GM23248 (cell line): ENCODE measurements around the gene ATF6. TPM values are rescaled to one million over a fixed set of nuclear protein-coding genes. Genes with fewer than 3 reads are reported as not detected.

Source experiments
- DNase-seq: peaks from one replicate; pipeline ENCODE4 v3.0.0-alpha.2; 2015
- H2AFZ ChIP-seq: fragments of 200-600 bp; sonication (generic); 2 replicates; pipeline ENCODE4 v1.6.1; 2016; ENCODE audit warnings: antibody characterized with exemption
- H3F3A ChIP-seq: fragments of 200-600 bp; sonication (generic); 2 replicates; pipeline ENCODE4 v1.6.1; 2016; ENCODE audit warnings: mild to moderate bottlenecking, antibody characterized with exemption, mixed run types; ENCODE audit not compliant: insufficient read depth
- H3K27ac ChIP-seq: fragments of 200-600 bp; sonication (generic); 2 replicates; pipeline ENCODE4 v1.5.1; 2016; ENCODE audit warnings: mild to moderate bottlenecking
- H3K27me3 ChIP-seq: fragments of 200-600 bp; sonication (generic); replicated peaks from 2 replicates; pipeline ENCODE4 v1.6.1; 2016; ENCODE audit warnings: mild to moderate bottlenecking; ENCODE audit not compliant: insufficient read depth
- H3K36me3 ChIP-seq: fragments of 200-600 bp; sonication (generic); 2 replicates; pipeline ENCODE4 v1.6.1; 2016; ENCODE audit warnings: low read depth, mild to moderate bottlenecking
- H3K4me1 ChIP-seq: fragments of 200-600 bp; sonication (generic); 2 replicates; pipeline ENCODE4 v1.6.1; 2016; ENCODE audit warnings: mild to moderate bottlenecking; ENCODE audit not compliant: insufficient read depth
- H3K4me2 ChIP-seq: fragments of 200-600 bp; sonication (generic); one replicate; pipeline ENCODE4 v1.6.1; 2016; ENCODE audit warnings: mild to moderate bottlenecking; ENCODE audit not compliant: unreplicated experiment
- H3K4me3 ChIP-seq: fragments of 200-600 bp; sonication (generic); 2 replicates; pipeline ENCODE4 v1.5.1; 2016; ENCODE audit warnings: mild to moderate bottlenecking
- H3K79me2 ChIP-seq: fragments of 200-600 bp; sonication (generic); 2 replicates; pipeline ENCODE4 v1.6.1; 2016; ENCODE audit warnings: mild to moderate bottlenecking; ENCODE audit not compliant: insufficient read depth
- H3K9ac ChIP-seq: fragments of 200-600 bp; sonication (generic); 2 replicates; pipeline ENCODE4 v1.6.1; 2016; ENCODE audit warnings: mild to moderate bottlenecking
- H3K9me2 ChIP-seq: fragments of 200-600 bp; sonication (generic); 2 replicates; pipeline ENCODE4 v1.6.1; 2016; ENCODE audit warnings: mixed run types, mild to moderate bottlenecking, moderate library complexity; ENCODE audit not compliant: insufficient read depth
- H3K9me3 ChIP-seq: fragments of 200-600 bp; sonication (generic); one replicate; pipeline ENCODE4 v1.6.1; 2017; ENCODE audit warnings: low read depth
- H4K20me1 ChIP-seq: fragments of 200-600 bp; sonication (generic); 2 replicates; pipeline ENCODE4 v1.6.0; 2016; ENCODE audit not compliant: insufficient read depth
- EZH2 ChIP-seq: fragments of 200-600 bp; sonication (generic); IDR thresholded peaks from 2 replicates; pipeline ENCODE4 v1.6.1; 2018; ENCODE audit warnings: antibody characterized with exemption, mild to moderate bottlenecking; ENCODE audit not compliant: insufficient read depth, poor library complexity, severe bottlenecking
- EZH2phosphoT487 ChIP-seq: fragments of 200-600 bp; sonication (generic); IDR thresholded peaks from 2 replicates; pipeline ENCODE4 v1.6.1; 2018; ENCODE audit warnings: antibody characterized with exemption, moderate library complexity, mild to moderate bottlenecking, low read depth; ENCODE audit not compliant: insufficient read depth
- WGBS, 2 experiments: methylation state at CpG; one replicate each; pipeline ENCODE4 v1.1.6; 2015 to 2017; ENCODE audit warnings: low lambda C conversion rate in 2 of 2, low coverage in 1 of 2; ENCODE audit errors: missing lambda C conversion rate in 2 of 2; 5-methylcytosine and 5-hydroxymethylcytosine counted together
- in situ Hi-C: fragments of 300-500 bp; cut with MboI; formaldehyde crosslinking; loops from 2 replicates; pipeline ENCODE4 v1.15.0; 2020
- polyA plus RNA-seq: library from polyadenylated mRNA; unstranded; fragments of >200 nt; fragmentation: Nextera tagmentation; extraction: Ambion mirVana; gene quantifications from 2 replicates; pipeline ENCODE4 v1.2.1, GENCODE V29; 2016
- total RNA-seq: library from RNA; depleted of rRNA; stranded (reverse); fragments of >200 nt; shearing (Covaris generic); gene quantifications from 2 replicates; pipeline ENCODE4 v1.2.3, GENCODE V29; 2014

Gene ATF6
- total and polyA plus RNA-seq, 2 experiments from 2014 or later: 14.8 to 19.8 TPM

DNA sequence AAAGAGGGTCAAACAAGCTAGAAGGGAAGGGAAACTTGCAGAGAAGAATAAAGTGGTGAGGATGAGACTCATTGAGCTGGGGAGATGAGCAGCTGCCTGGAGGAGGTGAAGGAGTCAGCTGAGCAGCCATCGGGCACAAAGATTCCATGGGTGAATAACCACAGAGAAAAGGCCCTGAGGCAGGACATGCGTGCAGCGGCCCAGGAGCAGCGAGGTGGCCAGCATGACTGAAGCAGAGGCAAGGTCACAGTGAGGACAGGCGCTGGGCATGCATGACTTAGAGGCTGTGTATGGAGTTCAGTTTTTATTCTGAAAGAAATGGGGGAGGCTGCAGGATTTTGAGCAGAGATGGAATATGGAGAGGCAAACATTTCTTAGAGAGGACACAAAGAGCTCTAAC, 232.7 kb downstream of the ATF6 start:
- Histone ChIP-seq H3K4me3 (no peak overlapping the region), H3K27me3 (no peaks in the 10 kb centered on the region), H3K79me2 (no peaks in the 10 kb centered on the region), H2AFZ (no peak overlapping the region), H3F3A (peaks cover 12% of the 10 kb centered on the region), H3K4me1 (peaks cover 10% of the 10 kb centered on the region), H3K4me2 (no peak overlapping the region), H3K9ac (no peak overlapping the region), H3K9me3 (no peaks in the 10 kb centered on the region), H3K27ac (no peak overlapping the region), H3K36me3 (no peaks in the 10 kb centered on the region), H3K9me2 (no peaks in the 10 kb centered on the region), H4K20me1 (no peaks in the 10 kb centered on the region)
- TF ChIP-seq EZH2phosphoT487: no peak
- no peak for TF ChIP-seq EZH2
- no peak for DNase-seq
- WGBS, 2 experiments: 83 to 90% methylated on average over 5 of the region's 5 CpGs
- in situ Hi-C loops: no loop called here

DNA sequence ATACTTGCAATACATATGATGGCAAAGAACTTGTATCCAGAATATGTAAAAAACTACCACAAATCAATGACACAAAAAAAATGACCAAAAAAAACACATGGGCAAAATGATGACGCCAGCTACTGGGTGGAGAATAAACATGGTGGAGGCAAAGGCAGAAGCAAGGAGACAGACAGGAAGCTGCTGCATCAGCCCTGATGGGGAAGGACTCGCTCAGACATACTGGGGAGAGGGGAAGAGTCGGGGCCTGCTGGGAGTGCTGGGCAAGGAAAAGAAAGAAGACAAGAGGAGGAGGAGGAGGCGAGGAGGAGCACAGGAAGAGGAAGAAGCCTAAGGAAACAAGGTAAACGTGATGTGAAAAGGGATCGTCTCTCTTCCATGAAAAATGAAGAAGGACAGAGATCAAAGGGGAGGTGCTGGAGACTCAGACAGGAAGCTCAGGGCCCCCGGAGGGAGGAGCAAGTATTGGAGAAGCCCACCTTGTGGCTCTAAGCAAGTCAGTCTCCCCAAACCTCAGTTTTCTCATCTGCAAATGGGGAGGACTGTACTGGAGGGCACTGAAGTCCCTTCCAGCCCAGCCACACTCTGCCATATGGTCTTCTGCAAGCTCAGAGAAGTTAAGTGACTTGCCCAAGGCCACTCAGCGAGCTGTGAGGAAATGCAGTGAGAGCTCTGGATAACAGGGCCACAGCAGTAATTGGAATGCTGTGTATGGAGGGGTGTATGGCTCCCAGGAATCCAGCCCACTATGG, 233.4 kb downstream of the ATF6 start:
- 86 to 89% methylated on average over 8 of the region's 8 CpGs for WGBS, 2 experiments
- H3K9me2 ChIP-seq: no peaks in the 10 kb centered on the region
- no peak overlapping the region for H2AFZ ChIP-seq
- TF ChIP-seq EZH2 (no peak), EZH2phosphoT487 (no peak)
- no peaks in the 10 kb centered on the region for H3K79me2 ChIP-seq
- H3K9me3 ChIP-seq: no peaks in the 10 kb centered on the region
- no peak overlapping the region for H3K4me3 ChIP-seq
- DNase-seq: no peak
- no peaks in the 10 kb centered on the region for H3K27me3 ChIP-seq
- H3K27ac ChIP-seq: no peak overlapping the region
- in situ Hi-C loops: no loop called here
- no peaks in the 10 kb centered on the region for H4K20me1 ChIP-seq
- H3K36me3 ChIP-seq: no peaks in the 10 kb centered on the region
- no peak overlapping the region for H3K9ac ChIP-seq
- peaks cover 12% of the 10 kb centered on the region for H3F3A ChIP-seq
- no peak overlapping the region for H3K4me2 ChIP-seq
- peaks cover 14% of the 10 kb centered on the region for H3K4me1 ChIP-seq

- no peak overlapping the region for H3K27ac ChIP-seq
- H3K79me2 ChIP-seq: no peaks in the 10 kb centered on the region
- in situ Hi-C loops: no loop called here
- no peak overlapping the region for H3K9ac ChIP-seq
- H3K4me3 ChIP-seq: no peak overlapping the region
- no peak overlapping the region for H2AFZ ChIP-seq
- TF ChIP-seq EZH2 (no peak), EZH2phosphoT487 (no peak)
- DNase-seq: no peak
- H3K27me3 ChIP-seq: no peaks in the 10 kb centered on the region
- no peaks in the 10 kb centered on the region for H4K20me1 ChIP-seq
- 96 to 100% methylated on average over 11 of the region's 11 CpGs for WGBS, 2 experiments
- no peaks in the 10 kb centered on the region for H3K36me3 ChIP-seq
- no peaks in the 10 kb centered on the region for H3K9me3 ChIP-seq
- H3F3A ChIP-seq: peaks cover 12% of the 10 kb centered on the region
- H3K9me2 ChIP-seq: no peaks in the 10 kb centered on the region
- peaks cover 15% of the 10 kb centered on the region for H3K4me1 ChIP-seq
- no peak overlapping the region for H3K4me2 ChIP-seq
Observed at GRCh38 chr1:162000053-162000420, 233.9 kb downstream of the ATF6 start.

DNA sequence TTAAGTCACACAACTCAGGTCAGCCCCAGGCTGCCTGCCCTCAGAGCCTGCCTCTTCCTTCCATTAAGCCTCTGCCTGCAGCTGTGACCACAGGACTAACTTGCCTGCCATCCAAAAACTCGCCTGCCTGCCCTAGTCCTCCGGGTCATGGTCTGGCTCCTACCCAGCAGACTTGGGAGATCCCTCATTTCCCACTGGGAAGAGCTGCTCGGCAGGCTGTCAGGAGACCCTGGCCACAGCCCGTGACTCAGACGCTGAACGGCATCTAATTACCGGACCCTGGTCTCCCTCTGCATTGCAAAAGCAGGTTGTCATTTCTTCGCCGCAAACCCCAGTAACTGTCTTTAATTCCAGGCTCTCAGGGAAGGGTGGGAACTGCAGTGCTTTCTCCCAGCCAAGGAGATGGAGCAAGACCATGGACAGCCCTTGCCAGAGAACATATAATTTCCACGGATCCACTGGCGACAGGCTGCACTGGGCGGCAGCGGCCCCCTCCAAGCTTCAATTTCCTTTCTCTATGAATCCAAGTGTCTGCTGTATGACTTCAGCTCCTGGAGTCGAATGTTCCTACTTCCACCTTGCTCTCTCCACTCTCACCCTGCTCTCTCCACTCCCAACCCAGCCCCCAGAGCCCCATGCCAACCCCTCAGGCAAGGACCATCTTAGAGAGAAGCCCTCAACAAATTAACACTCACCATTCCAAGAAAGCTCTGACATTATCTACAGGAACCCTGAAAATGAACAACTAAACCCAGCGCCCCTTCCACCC, 237.1 kb downstream of the ATF6 start:
- WGBS, 2 experiments: 0 to 3% methylated on average over 14 to 15 of the region's 15 CpGs
- Histone ChIP-seq H3F3A (peaks cover 12% of the 10 kb centered on the region), H3K4me2 (peak overlapping the region; percentile 87), H3K27ac (peak overlapping the region; percentile 83), H3K9me2 (no peaks in the 10 kb centered on the region), H2AFZ (peak overlapping the region; percentile 14; the same call in 1 of the 2 replicates), H3K79me2 (no peaks in the 10 kb centered on the region), H3K4me3 (peak overlapping the region; percentile 66), H3K4me1 (peaks cover 15% of the 10 kb centered on the region), H3K9me3 (no peaks in the 10 kb centered on the region), H3K36me3 (no peaks in the 10 kb centered on the region), H3K9ac (peak overlapping the region; percentile 76), H4K20me1 (no peaks in the 10 kb centered on the region), H3K27me3 (no peaks in the 10 kb centered on the region)
- TF ChIP-seq EZH2phosphoT487 (no peak), EZH2 (no peak)
- in situ Hi-C loops: no loop called here
- peak; percentile 95 for DNase-seq
